HCT116 (cell line): Measurements from ENCODE around the gene IL22RA2.

Experiments used
- CEBPB ChIP-seq: IDR thresholded peaks from 2 replicates; pipeline ENCODE4 v1.6.1; 2012; ENCODE audit warnings: low read depth
- EZH2 ChIP-seq: fragments of 200-600 bp; sonication (generic); IDR thresholded peaks from 2 replicates; pipeline ENCODE4 v1.6.1; 2017; ENCODE audit warnings: antibody characterized with exemption, mixed run types
- POLR2A ChIP-seq: IDR thresholded peaks from 2 replicates; pipeline ENCODE4 v1.7.0; 2011; ENCODE audit warnings: borderline replicate concordance; ENCODE audit not compliant: insufficient read depth, insufficient read length; ENCODE audit errors: extremely low read depth
- POLR2AphosphoS5 ChIP-seq: IDR thresholded peaks from 2 replicates; pipeline ENCODE4 v1.6.1; 2011; ENCODE audit warnings: mild to moderate bottlenecking, low read depth, low read length, moderate library complexity
- SIN3A ChIP-seq: IDR thresholded peaks from 2 replicates; pipeline ENCODE4 v1.6.1; 2012; ENCODE audit warnings: low read depth
- YY1 ChIP-seq: IDR thresholded peaks from 2 replicates; pipeline ENCODE4 v1.6.1; 2011; ENCODE audit warnings: low read length, low read depth, moderate library complexity, mild to moderate bottlenecking; ENCODE audit not compliant: insufficient replicate concordance; ENCODE audit errors: extremely low read depth
- ZNF274 ChIP-seq: fragments of 200-500 bp; sonication (Bioruptor generic); IDR thresholded peaks from 2 replicates; pipeline ENCODE4 v1.6.1; 2014; ENCODE audit warnings: mild to moderate bottlenecking, low read depth, low read length, inconsistent platforms
- TF ChIP-seq, protein P1 (sequence below), 3 experiments: fragments of 200-600 bp in 1 of 3; sonication (generic) in 1 of 3; IDR thresholded peaks in 2 of 3; conservative IDR thresholded peaks in 1 of 3; 2 replicates each; pipeline ENCODE4 v1.5.1; 2012 to 2017; ENCODE audit warnings: low read depth in 2 of 3, low read length in 2 of 3, antibody characterized with exemption in 1 of 3, borderline replicate concordance in 1 of 3, control low read depth in 1 of 3, mild to moderate bottlenecking in 1 of 3, mixed read lengths in 1 of 3, mixed run types in 1 of 3, moderate library complexity in 1 of 3; ENCODE audit not compliant: insufficient read depth in 1 of 3
- TF ChIP-seq, protein P2 (sequence below): IDR thresholded peaks from 2 replicates; pipeline ENCODE4 v1.6.1; 2012; ENCODE audit warnings: low read depth
- TF ChIP-seq, protein P3 (sequence below): IDR thresholded peaks from 2 replicates; pipeline ENCODE4 v1.6.1; 2012
- TF ChIP-seq, protein P4 (sequence below): IDR thresholded peaks from 2 replicates; pipeline ENCODE4 v1.6.1; 2011; ENCODE audit warnings: mild to moderate bottlenecking, low read length, moderate library complexity; ENCODE audit not compliant: insufficient replicate concordance; ENCODE audit errors: extremely low read depth
- TF ChIP-seq, protein P5 (sequence below): IDR thresholded peaks from 2 replicates; pipeline ENCODE4 v1.6.1; 2012

DNA sequence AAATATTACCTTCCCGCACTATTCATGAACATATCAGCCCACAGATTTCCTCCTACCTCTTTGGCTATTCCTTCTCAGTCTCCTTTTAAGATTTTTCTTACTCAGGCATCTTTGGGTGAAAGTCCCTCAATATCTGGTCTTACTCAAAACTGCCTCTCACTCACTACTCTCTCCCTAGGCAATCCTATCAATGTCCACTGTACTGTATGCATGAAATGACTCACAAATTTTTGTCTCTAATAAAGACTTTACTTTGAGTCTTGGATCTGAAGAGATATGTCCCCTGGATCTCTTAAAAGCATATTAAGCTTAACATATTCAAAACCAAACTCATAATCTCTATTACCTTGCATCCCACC is 24.4 kb downstream of the IL22RA2 start:
- TF ChIP-seq YY1 (no peak), POLR2A (no peak), ZNF274 (no peak), EZH2 (no peak), POLR2AphosphoS5 (no peak), SIN3A (no peak), CEBPB (no peak)
- TF ChIP-seq, protein P1, sequence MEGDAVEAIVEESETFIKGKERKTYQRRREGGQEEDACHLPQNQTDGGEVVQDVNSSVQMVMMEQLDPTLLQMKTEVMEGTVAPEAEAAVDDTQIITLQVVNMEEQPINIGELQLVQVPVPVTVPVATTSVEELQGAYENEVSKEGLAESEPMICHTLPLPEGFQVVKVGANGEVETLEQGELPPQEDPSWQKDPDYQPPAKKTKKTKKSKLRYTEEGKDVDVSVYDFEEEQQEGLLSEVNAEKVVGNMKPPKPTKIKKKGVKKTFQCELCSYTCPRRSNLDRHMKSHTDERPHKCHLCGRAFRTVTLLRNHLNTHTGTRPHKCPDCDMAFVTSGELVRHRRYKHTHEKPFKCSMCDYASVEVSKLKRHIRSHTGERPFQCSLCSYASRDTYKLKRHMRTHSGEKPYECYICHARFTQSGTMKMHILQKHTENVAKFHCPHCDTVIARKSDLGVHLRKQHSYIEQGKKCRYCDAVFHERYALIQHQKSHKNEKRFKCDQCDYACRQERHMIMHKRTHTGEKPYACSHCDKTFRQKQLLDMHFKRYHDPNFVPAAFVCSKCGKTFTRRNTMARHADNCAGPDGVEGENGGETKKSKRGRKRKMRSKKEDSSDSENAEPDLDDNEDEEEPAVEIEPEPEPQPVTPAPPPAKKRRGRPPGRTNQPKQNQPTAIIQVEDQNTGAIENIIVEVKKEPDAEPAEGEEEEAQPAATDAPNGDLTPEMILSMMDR (IDR thresholded peaks at IDR 0.05 in 2 of 3, conservative IDR thresholded peaks at IDR 0.05 in 1 of 3; ENCODE audit: borderline replicate concordance in 1 of 3, insufficient read depth in 1 of 3, low read depth in 2 of 3, low read length in 2 of 3): no peak
- TF ChIP-seq, protein P2, sequence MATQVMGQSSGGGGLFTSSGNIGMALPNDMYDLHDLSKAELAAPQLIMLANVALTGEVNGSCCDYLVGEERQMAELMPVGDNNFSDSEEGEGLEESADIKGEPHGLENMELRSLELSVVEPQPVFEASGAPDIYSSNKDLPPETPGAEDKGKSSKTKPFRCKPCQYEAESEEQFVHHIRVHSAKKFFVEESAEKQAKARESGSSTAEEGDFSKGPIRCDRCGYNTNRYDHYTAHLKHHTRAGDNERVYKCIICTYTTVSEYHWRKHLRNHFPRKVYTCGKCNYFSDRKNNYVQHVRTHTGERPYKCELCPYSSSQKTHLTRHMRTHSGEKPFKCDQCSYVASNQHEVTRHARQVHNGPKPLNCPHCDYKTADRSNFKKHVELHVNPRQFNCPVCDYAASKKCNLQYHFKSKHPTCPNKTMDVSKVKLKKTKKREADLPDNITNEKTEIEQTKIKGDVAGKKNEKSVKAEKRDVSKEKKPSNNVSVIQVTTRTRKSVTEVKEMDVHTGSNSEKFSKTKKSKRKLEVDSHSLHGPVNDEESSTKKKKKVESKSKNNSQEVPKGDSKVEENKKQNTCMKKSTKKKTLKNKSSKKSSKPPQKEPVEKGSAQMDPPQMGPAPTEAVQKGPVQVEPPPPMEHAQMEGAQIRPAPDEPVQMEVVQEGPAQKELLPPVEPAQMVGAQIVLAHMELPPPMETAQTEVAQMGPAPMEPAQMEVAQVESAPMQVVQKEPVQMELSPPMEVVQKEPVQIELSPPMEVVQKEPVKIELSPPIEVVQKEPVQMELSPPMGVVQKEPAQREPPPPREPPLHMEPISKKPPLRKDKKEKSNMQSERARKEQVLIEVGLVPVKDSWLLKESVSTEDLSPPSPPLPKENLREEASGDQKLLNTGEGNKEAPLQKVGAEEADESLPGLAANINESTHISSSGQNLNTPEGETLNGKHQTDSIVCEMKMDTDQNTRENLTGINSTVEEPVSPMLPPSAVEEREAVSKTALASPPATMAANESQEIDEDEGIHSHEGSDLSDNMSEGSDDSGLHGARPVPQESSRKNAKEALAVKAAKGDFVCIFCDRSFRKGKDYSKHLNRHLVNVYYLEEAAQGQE: no peak
- TF ChIP-seq, protein P3, sequence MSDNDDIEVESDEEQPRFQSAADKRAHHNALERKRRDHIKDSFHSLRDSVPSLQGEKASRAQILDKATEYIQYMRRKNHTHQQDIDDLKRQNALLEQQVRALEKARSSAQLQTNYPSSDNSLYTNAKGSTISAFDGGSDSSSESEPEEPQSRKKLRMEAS: no peak
- TF ChIP-seq, protein P4, sequence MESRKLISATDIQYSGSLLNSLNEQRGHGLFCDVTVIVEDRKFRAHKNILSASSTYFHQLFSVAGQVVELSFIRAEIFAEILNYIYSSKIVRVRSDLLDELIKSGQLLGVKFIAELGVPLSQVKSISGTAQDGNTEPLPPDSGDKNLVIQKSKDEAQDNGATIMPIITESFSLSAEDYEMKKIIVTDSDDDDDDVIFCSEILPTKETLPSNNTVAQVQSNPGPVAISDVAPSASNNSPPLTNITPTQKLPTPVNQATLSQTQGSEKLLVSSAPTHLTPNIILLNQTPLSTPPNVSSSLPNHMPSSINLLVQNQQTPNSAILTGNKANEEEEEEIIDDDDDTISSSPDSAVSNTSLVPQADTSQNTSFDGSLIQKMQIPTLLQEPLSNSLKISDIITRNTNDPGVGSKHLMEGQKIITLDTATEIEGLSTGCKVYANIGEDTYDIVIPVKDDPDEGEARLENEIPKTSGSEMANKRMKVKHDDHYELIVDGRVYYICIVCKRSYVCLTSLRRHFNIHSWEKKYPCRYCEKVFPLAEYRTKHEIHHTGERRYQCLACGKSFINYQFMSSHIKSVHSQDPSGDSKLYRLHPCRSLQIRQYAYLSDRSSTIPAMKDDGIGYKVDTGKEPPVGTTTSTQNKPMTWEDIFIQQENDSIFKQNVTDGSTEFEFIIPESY: no peak
- TF ChIP-seq, protein P5, sequence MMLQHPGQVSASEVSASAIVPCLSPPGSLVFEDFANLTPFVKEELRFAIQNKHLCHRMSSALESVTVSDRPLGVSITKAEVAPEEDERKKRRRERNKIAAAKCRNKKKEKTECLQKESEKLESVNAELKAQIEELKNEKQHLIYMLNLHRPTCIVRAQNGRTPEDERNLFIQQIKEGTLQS: no peak
